Measurements from ENCODE around the gene ZNF646. TPM values are rescaled to one million over a fixed set of nuclear protein-coding genes. Genes with fewer than 3 reads are reported as not detected.

ZNF646 gene
- total RNA-seq, 4 donors from 2014 or later: 12.0 to 26.7 (median 23.5) TPM

DNA sequence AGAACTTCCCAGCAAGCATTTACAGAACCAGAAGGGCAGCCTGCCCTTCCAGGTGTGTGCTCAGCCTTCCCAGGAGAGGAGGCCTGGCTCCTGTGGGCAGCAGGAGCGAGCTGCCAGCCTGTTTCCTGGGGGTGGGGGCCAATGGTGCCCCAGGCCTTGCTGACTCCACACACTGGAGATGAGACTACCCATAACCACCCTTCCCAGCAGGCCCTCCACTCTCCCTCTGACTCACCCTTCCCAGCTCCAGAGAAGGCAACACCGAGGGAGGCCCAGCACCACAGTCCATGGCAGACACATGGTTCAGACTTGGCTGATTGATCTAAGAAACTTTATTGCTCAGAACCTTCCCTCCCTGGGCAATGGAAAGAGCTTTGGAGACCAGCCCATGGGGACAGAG, 16.3 kb downstream of the ZNF646 start:
- TF ChIP-seq POLR2A (IDR thresholded peaks at IDR 0.05) (no peak), EP300 (IDR thresholded peaks at IDR 0.05; ENCODE audit: low read depth) (no peak), POLR2AphosphoS5 (IDR thresholded peaks at IDR 0.05) (no peak)
- TF ChIP-seq, protein P1, sequence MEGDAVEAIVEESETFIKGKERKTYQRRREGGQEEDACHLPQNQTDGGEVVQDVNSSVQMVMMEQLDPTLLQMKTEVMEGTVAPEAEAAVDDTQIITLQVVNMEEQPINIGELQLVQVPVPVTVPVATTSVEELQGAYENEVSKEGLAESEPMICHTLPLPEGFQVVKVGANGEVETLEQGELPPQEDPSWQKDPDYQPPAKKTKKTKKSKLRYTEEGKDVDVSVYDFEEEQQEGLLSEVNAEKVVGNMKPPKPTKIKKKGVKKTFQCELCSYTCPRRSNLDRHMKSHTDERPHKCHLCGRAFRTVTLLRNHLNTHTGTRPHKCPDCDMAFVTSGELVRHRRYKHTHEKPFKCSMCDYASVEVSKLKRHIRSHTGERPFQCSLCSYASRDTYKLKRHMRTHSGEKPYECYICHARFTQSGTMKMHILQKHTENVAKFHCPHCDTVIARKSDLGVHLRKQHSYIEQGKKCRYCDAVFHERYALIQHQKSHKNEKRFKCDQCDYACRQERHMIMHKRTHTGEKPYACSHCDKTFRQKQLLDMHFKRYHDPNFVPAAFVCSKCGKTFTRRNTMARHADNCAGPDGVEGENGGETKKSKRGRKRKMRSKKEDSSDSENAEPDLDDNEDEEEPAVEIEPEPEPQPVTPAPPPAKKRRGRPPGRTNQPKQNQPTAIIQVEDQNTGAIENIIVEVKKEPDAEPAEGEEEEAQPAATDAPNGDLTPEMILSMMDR (IDR thresholded peaks at IDR 0.05): no peak
- in situ Hi-C loops (cut with MboI; ENCODE audit: low pct_ligation_motif_present in 1 of 4, low pct_unique_long_range_greater_than_20kb in 1 of 4, low sequenced_read_pairs in 3 of 4) (loop anchor here in 1 of 4 donors (10.0 kb wide), 1 partner anchor 106 kb away; the partner anchor contains the start of gene HSD3B7), intact Hi-C loops (cut with DNase I; ENCODE audit: low total_unique reads) (no loop called here)
- H3K36me3 ChIP-seq: no peaks in the 10 kb centered on the region
- no peaks in the 10 kb centered on the region for H3K9me3 ChIP-seq
- no peaks in the 10 kb centered on the region for H3K27me3 ChIP-seq
- no peak overlapping the region for H3K4me3 ChIP-seq
- 91% methylated on average over 2 of the region's 2 CpGs; no CpG with 5 or more reads in 1 of the 2 donors for WGBS, 2 donors (ENCODE audit: low coverage in 1 of 2)
- no peak for DNase-seq
- H3K27ac ChIP-seq: no peak overlapping the region
- H3K4me1 ChIP-seq: peaks cover 6 to 19% (median 18%) of the 10 kb centered on the region in 4 donors

DNA sequence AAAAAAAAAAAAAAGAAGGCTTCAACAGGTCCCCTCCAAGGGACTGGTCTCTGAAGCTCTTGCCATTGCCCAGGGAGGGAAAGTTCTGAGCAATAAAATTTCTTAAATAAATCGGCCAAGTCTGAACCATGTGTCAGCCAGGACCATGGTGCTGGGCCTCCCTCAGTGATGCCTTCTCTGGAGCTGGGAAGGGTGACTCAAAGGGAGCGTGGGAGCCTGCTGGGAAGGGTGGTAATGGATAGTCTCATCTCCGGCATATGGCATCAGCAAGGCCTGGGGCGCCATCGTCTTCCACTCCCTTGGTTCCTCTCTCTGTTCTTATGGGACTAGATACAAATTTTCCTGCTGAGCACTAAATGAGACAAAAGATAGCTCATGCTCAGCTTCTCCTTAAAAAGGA, 18.1 kb downstream of the ZNF646 start:
- 92 to 95% methylated on average over 3 to 5 of the region's 5 CpGs for WGBS, 2 donors (ENCODE audit: low coverage in 1 of 2)
- Histone ChIP-seq H3K4me1 (peaks cover 6 to 24% (median 18%) of the 10 kb centered on the region in 4 donors), H3K4me3 (no peak overlapping the region), H3K27me3 (no peaks in the 10 kb centered on the region), H3K27ac (no peak overlapping the region), H3K9me3 (no peaks in the 10 kb centered on the region), H3K36me3 (no peaks in the 10 kb centered on the region)
- no peak for DNase-seq
- in situ Hi-C loops (cut with MboI; ENCODE audit: low pct_ligation_motif_present in 1 of 4, low pct_unique_long_range_greater_than_20kb in 1 of 4, low sequenced_read_pairs in 3 of 4) (loop anchor here in 1 of 4 donors (10.0 kb wide), 1 partner anchor 108 kb away; the partner anchor contains the start of gene HSD3B7), intact Hi-C loops (cut with DNase I; ENCODE audit: low total_unique reads) (loop anchor here (1.0 kb wide), 1 partner anchor 26 kb away; no protein-coding TSS in a partner anchor)
- TF ChIP-seq EP300 (IDR thresholded peaks at IDR 0.05; ENCODE audit: low read depth) (no peak), POLR2AphosphoS5 (IDR thresholded peaks at IDR 0.05) (no peak), POLR2A (IDR thresholded peaks at IDR 0.05) (no peak)
- TF ChIP-seq, protein P1 (IDR thresholded peaks at IDR 0.05): no peak

DNA sequence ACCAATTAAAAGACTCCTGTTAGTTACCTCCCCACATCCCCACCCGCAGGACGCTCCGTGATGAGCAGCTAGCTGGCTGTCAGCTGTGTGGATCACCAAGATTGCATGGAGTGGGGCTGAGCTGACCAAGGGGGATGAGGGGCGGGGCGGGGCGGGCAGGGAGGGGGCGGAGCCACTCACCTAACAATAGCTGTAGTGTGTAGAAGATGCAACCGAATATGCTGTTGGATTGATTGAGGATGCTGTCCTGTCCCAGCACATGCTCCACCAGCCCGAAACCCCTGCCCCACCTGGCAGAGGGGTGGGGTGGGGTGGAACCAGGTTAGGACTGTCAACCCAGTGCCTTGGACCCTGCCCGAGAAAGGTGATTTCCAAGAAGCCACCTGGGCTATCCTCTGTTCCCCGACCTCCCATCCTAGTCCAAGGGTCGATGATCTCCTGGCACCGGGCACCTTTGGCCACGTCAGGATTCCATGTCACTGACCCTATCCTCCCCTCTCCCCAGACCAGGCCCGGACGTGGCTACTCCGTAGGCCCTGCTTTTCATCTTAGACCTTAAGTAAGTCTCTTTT, 19.0 kb downstream of the ZNF646 start:
- intact Hi-C loops (cut with DNase I; ENCODE audit: low total_unique reads): no loop called here
- peak overlapping the region in 1 of 4 donors; percentile 17 for H3K27ac ChIP-seq
- DNase-seq: peak; percentile 33
- no peaks in the 10 kb centered on the region for H3K9me3 ChIP-seq
- 34 to 38% methylated on average over 5 to 17 of the region's 17 CpGs for WGBS, 2 donors (ENCODE audit: low coverage in 1 of 2)
- H3K36me3 ChIP-seq: no peaks in the 10 kb centered on the region
- no peaks in the 10 kb centered on the region for H3K27me3 ChIP-seq
- H3K4me3 ChIP-seq: peak overlapping the region in 2 of 4 donors; percentile 67
- in situ Hi-C loops (cut with MboI; ENCODE audit: low pct_ligation_motif_present in 1 of 4, low pct_unique_long_range_greater_than_20kb in 1 of 4, low sequenced_read_pairs in 3 of 4): loop anchor here in 1 of 4 donors (10.0 kb wide), 1 partner anchor 108 kb away; the partner anchor contains the start of gene HSD3B7
- TF ChIP-seq EP300 (IDR thresholded peaks at IDR 0.05; ENCODE audit: low read depth) (no peak), POLR2AphosphoS5 (IDR thresholded peaks at IDR 0.05) (no peak), POLR2A (IDR thresholded peaks at IDR 0.05) (no peak)
- TF ChIP-seq, protein P1 (IDR thresholded peaks at IDR 0.05): no peak
- H3K4me1 ChIP-seq: peaks cover 6 to 24% (median 18%) of the 10 kb centered on the region in 4 donors

DNA sequence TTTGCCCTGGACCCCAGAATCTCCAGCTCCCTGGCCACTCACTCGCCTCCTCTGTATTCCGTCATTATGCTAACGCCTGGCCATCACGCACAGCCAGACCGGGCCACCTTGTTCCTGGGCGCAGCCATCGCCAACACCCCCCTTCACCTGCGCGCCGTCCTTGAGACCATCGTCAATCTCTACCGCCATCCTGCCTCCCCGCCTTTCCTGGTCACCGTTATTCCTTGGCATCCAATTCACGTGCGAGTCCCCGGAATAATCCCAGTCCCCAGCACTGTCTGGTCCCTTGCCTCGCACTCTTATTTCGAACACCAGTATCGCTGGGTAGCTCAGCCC, 19.8 kb downstream of the ZNF646 start:
- Histone ChIP-seq H3K27me3 (no peaks in the 10 kb centered on the region), H3K9me3 (no peaks in the 10 kb centered on the region), H3K36me3 (no peaks in the 10 kb centered on the region), H3K4me1 (peaks cover 6 to 24% (median 18%) of the 10 kb centered on the region in 4 donors), H3K27ac (peak overlapping the region; percentile 85 to 98 (median 94)), H3K4me3 (peak overlapping the region; percentile 60 to 77 (median 67))
- no peak for DNase-seq
- no peak for TF ChIP-seq EP300 (IDR thresholded peaks at IDR 0.05; ENCODE audit: low read depth)
- no peak for TF ChIP-seq POLR2AphosphoS5 (IDR thresholded peaks at IDR 0.05)
- TF ChIP-seq POLR2A (IDR thresholded peaks at IDR 0.05): no peak
- TF ChIP-seq, protein P1 (IDR thresholded peaks at IDR 0.05): no peak
- in situ Hi-C loops (cut with MboI; ENCODE audit: low pct_ligation_motif_present in 1 of 4, low pct_unique_long_range_greater_than_20kb in 1 of 4, low sequenced_read_pairs in 3 of 4): loop anchor here in 1 of 4 donors (10.0 kb wide), 1 partner anchor 109 kb away; the partner anchor contains the start of gene HSD3B7
- WGBS, 2 donors (ENCODE audit: low coverage in 1 of 2): 0 to 2% methylated on average over 14 to 20 of the region's 20 CpGs
- intact Hi-C loops (cut with DNase I; ENCODE audit: low total_unique reads): no loop called here

Measured in transverse colon (tissue), 4 donors.